Activated T-cell treated with anti-CD3 and anti-CD28 coated beads, Interleukin-2, amount 50 U/mL, for 24 hours (primary cell): ENCODE measurements around the gene CRYBA4.

ENCODE experiments used
- DNase-seq: peaks from one replicate; pipeline ENCODE4 v3.0.0-alpha.2; 2020
- H3K27ac Mint-ChIP-seq: 2 replicates; pipeline ENCODE4 v1.8.0; 2020; ENCODE audit warnings: mild to moderate bottlenecking, mixed read lengths
- H3K27me3 Mint-ChIP-seq: 2 replicates; pipeline ENCODE4 v1.8.0; 2020; ENCODE audit warnings: mixed read lengths
- H3K36me3 Mint-ChIP-seq: 2 replicates; pipeline ENCODE4 v1.8.0; 2020; ENCODE audit warnings: low read depth, mixed read lengths
- H3K4me1 Mint-ChIP-seq: 2 replicates; pipeline ENCODE4 v1.8.0; 2020; ENCODE audit warnings: low read depth, mixed read lengths
- H3K4me3 Mint-ChIP-seq: 2 replicates; pipeline ENCODE4 v1.8.0; 2020; ENCODE audit warnings: mild to moderate bottlenecking, moderate library complexity, mixed read lengths
- H3K9me3 Mint-ChIP-seq: 2 replicates; pipeline ENCODE4 v1.8.0; 2020; ENCODE audit warnings: mixed read lengths

Gene CRYBA4

GRCh38 chr22:26650722-26651421 lies 29.1 kb downstream of the CRYBA4 start:
- Mint-ChIP-seq H3K4me1 (peaks cover 48% of the 10 kb centered on the region), H3K27ac (no peak overlapping the region), H3K9me3 (no peaks in the 10 kb centered on the region), H3K36me3 (no peaks in the 10 kb centered on the region), H3K27me3 (peaks cover 2% of the 10 kb centered on the region), H3K4me3 (no peak overlapping the region)
- no peak for DNase-seq

GRCh38 chr22:26651815-26652214 lies 30.1 kb downstream of the CRYBA4 start:
- no peaks in the 10 kb centered on the region for H3K9me3 Mint-ChIP-seq
- DNase-seq, result no peak
- no peak overlapping the region for H3K4me3 Mint-ChIP-seq
- no peaks in the 10 kb centered on the region for H3K36me3 Mint-ChIP-seq
- no peak overlapping the region for H3K27ac Mint-ChIP-seq
- H3K27me3 Mint-ChIP-seq, result no peaks in the 10 kb centered on the region
- H3K4me1 Mint-ChIP-seq, result peaks cover 43% of the 10 kb centered on the region

GRCh38 chr22:26656891-26657851 lies 35.4 kb downstream of the CRYBA4 start, which contains the start of gene MIAT:
TSS of gene MIAT (plus strand) at chr22:26657588.
- peak within 1 kb of the TSS; percentile 83 for H3K4me3 Mint-ChIP-seq
- H3K27ac Mint-ChIP-seq, result peak within 1 kb of the TSS; percentile 93
- no peaks in the 10 kb centered on the region for H3K9me3 Mint-ChIP-seq
- H3K36me3 Mint-ChIP-seq, result no peaks in the 10 kb centered on the region
- peaks cover 33% of the 10 kb centered on the region for H3K4me1 Mint-ChIP-seq
- H3K27me3 Mint-ChIP-seq, result peaks cover 5% of the 10 kb centered on the region
- DNase-seq, result peak; percentile 74

- peaks cover 5% of the 10 kb centered on the region for H3K27me3 Mint-ChIP-seq
- H3K36me3 Mint-ChIP-seq, result peaks cover under 1% of the 10 kb centered on the region
- no peak for DNase-seq
- no peaks in the 10 kb centered on the region for H3K9me3 Mint-ChIP-seq
- peak overlapping the region; percentile 83 for H3K4me3 Mint-ChIP-seq
- H3K4me1 Mint-ChIP-seq, result peaks cover 33% of the 10 kb centered on the region
- peak overlapping the region; percentile 93 for H3K27ac Mint-ChIP-seq
Observed at GRCh38 chr22:26658161-26658560, 36.4 kb downstream of the CRYBA4 start.

GRCh38 chr22:26658671-26659478 lies 37.1 kb downstream of the CRYBA4 start:
- peaks cover 5% of the 10 kb centered on the region for H3K27me3 Mint-ChIP-seq
- DNase-seq, result peak; percentile 84
- H3K27ac Mint-ChIP-seq, result peak overlapping the region; percentile 93
- H3K36me3 Mint-ChIP-seq, result peaks cover 6% of the 10 kb centered on the region
- no peaks in the 10 kb centered on the region for H3K9me3 Mint-ChIP-seq
- H3K4me3 Mint-ChIP-seq, result peak overlapping the region; percentile 83
- H3K4me1 Mint-ChIP-seq, result peaks cover 39% of the 10 kb centered on the region

- Mint-ChIP-seq H3K36me3 (peaks cover 10% of the 10 kb centered on the region), H3K27ac (no peak overlapping the region), H3K27me3 (peaks cover 5% of the 10 kb centered on the region), H3K4me1 (peaks cover 52% of the 10 kb centered on the region), H3K4me3 (no peak overlapping the region), H3K9me3 (no peaks in the 10 kb centered on the region)
- DNase-seq, result no peak
Observed at GRCh38 chr22:26660356-26660755, 38.6 kb downstream of the CRYBA4 start.

GRCh38 chr22:26660961-26661578 lies 39.3 kb downstream of the CRYBA4 start:
- H3K9me3 Mint-ChIP-seq, result no peaks in the 10 kb centered on the region
- H3K27me3 Mint-ChIP-seq, result peaks cover 5% of the 10 kb centered on the region
- no peak overlapping the region for H3K4me3 Mint-ChIP-seq
- H3K27ac Mint-ChIP-seq, result no peak overlapping the region
- DNase-seq, result no peak
- H3K36me3 Mint-ChIP-seq, result peaks cover 14% of the 10 kb centered on the region
- H3K4me1 Mint-ChIP-seq, result peaks cover 60% of the 10 kb centered on the region

GRCh38 chr22:26662160-26662559 lies 40.4 kb downstream of the CRYBA4 start:
- H3K36me3 Mint-ChIP-seq, result peaks cover 17% of the 10 kb centered on the region
- no peak for DNase-seq
- peaks cover 5% of the 10 kb centered on the region for H3K27me3 Mint-ChIP-seq
- H3K4me1 Mint-ChIP-seq, result peaks cover 63% of the 10 kb centered on the region
- no peak overlapping the region for H3K4me3 Mint-ChIP-seq
- no peaks in the 10 kb centered on the region for H3K9me3 Mint-ChIP-seq
- H3K27ac Mint-ChIP-seq, result peak overlapping the region; percentile 13

GRCh38 chr22:26663374-26663923 lies 41.7 kb downstream of the CRYBA4 start:
- Mint-ChIP-seq H3K9me3 (no peaks in the 10 kb centered on the region), H3K4me1 (peaks cover 56% of the 10 kb centered on the region), H3K27ac (peak overlapping the region; percentile 24), H3K4me3 (no peak overlapping the region), H3K27me3 (no peaks in the 10 kb centered on the region), H3K36me3 (peaks cover 22% of the 10 kb centered on the region)
- no peak for DNase-seq

GRCh38 chr22:26665813-26666231 lies 44.1 kb downstream of the CRYBA4 start:
- no peaks in the 10 kb centered on the region for H3K27me3 Mint-ChIP-seq
- peaks cover 65% of the 10 kb centered on the region for H3K4me1 Mint-ChIP-seq
- no peaks in the 10 kb centered on the region for H3K9me3 Mint-ChIP-seq
- H3K27ac Mint-ChIP-seq, result peak overlapping the region; percentile 91
- peaks cover 28% of the 10 kb centered on the region for H3K36me3 Mint-ChIP-seq
- DNase-seq, result no peak
- H3K4me3 Mint-ChIP-seq, result peak overlapping the region; percentile 71

- Mint-ChIP-seq H3K27ac (peak overlapping the region; percentile 73), H3K4me3 (no peak overlapping the region), H3K4me1 (peaks cover 72% of the 10 kb centered on the region), H3K27me3 (no peaks in the 10 kb centered on the region), H3K36me3 (peaks cover 29% of the 10 kb centered on the region), H3K9me3 (no peaks in the 10 kb centered on the region)
- DNase-seq, result no peak
Observed at GRCh38 chr22:26667140-26667539, 45.4 kb downstream of the CRYBA4 start.

- H3K27ac Mint-ChIP-seq, result peak overlapping the region; percentile 59
- peaks cover 80% of the 10 kb centered on the region for H3K4me1 Mint-ChIP-seq
- H3K9me3 Mint-ChIP-seq, result no peaks in the 10 kb centered on the region
- no peak for DNase-seq
- H3K27me3 Mint-ChIP-seq, result no peaks in the 10 kb centered on the region
- no peak overlapping the region for H3K4me3 Mint-ChIP-seq
- H3K36me3 Mint-ChIP-seq, result peaks cover 37% of the 10 kb centered on the region
Observed at GRCh38 chr22:26669060-26669481, 47.3 kb downstream of the CRYBA4 start.

GRCh38 chr22:26670459-26670858 lies 48.7 kb downstream of the CRYBA4 start:
- no peak for DNase-seq
- peaks cover 80% of the 10 kb centered on the region for H3K4me1 Mint-ChIP-seq
- peak overlapping the region; percentile 96 for H3K27ac Mint-ChIP-seq
- H3K27me3 Mint-ChIP-seq, result no peaks in the 10 kb centered on the region
- H3K9me3 Mint-ChIP-seq, result no peaks in the 10 kb centered on the region
- peaks cover 45% of the 10 kb centered on the region for H3K36me3 Mint-ChIP-seq
- peak overlapping the region; percentile 93 for H3K4me3 Mint-ChIP-seq
